ENCODE results near the gene ACP6. TPM values are rescaled to one million over a fixed set of nuclear protein-coding genes. Genes with fewer than 3 reads are reported as not detected.
"Not testable (repeated sequence)": the region's sequence is repeated elsewhere in the genome, so short reads cannot be mapped to it uniquely, and the experiment has no call there.

The ACP6 gene
- 2.4 and 3.8 TPM in 2 replicates for total RNA-seq (2012; rRNA removed)

GRCh38 chr1:147670319-147671001, at the start of gene ACP6:
Gene ACP6 (minus strand): TSS chr1:147670524. CDS start chr1:147670048, 476 bp downstream.
- Histone ChIP-seq H3K36me3 (ENCODE audit: insufficient read depth, low read length) (no peaks in the 10 kb centered on the region), H3K4me3 (ENCODE audit: low read length) (peak within 1 kb of the TSS; percentile 80), H3K9ac (ENCODE audit: low read depth, low read length) (peak within 1 kb of the TSS; percentile 71), H3K4me1 (ENCODE audit: control insufficient read depth, insufficient read depth, low read length) (peaks cover 15% of the 10 kb centered on the region), H3K4me2 (ENCODE audit: low read length) (peak within 1 kb of the TSS; percentile 95), H3K9me3 (replicated peaks; ENCODE audit: low read length) (no peaks in the 10 kb centered on the region), H3K27me3 (ENCODE audit: control insufficient read depth, insufficient read depth, low read length) (no peaks in the 10 kb centered on the region)

- Histone ChIP-seq H3K9me3 (replicated peaks; ENCODE audit: low read length) (no peaks in the 10 kb centered on the region), H3K4me1 (ENCODE audit: control insufficient read depth, insufficient read depth, low read length) (no peaks in the 10 kb centered on the region), H3K4me3 (ENCODE audit: low read length) (no peak overlapping the region), H3K4me2 (ENCODE audit: low read length) (no peak overlapping the region), H3K27me3 (ENCODE audit: control insufficient read depth, insufficient read depth, low read length) (peaks cover 22% of the 10 kb centered on the region), H3K36me3 (ENCODE audit: insufficient read depth, low read length) (no peaks in the 10 kb centered on the region), H3K9ac (ENCODE audit: low read depth, low read length) (no peak overlapping the region)
Measured at GRCh38 chr1:147719711-147720225, 49.4 kb upstream of the ACP6 start.

- H3K4me2 ChIP-seq (ENCODE audit: low read length) = no peak overlapping the region
- H3K27me3 ChIP-seq (ENCODE audit: control insufficient read depth, insufficient read depth, low read length) = peaks cover 28% of the 10 kb centered on the region
- H3K36me3 ChIP-seq (ENCODE audit: insufficient read depth, low read length) = no peaks in the 10 kb centered on the region
- no peak overlapping the region for H3K4me3 ChIP-seq (ENCODE audit: low read length)
- H3K9me3 ChIP-seq (replicated peaks; ENCODE audit: low read length) = no peaks in the 10 kb centered on the region
- H3K9ac ChIP-seq (ENCODE audit: low read depth, low read length) = no peak overlapping the region
- H3K4me1 ChIP-seq (ENCODE audit: control insufficient read depth, insufficient read depth, low read length) = no peaks in the 10 kb centered on the region
Measured at GRCh38 chr1:147719029-147719698, 48.8 kb upstream of the ACP6 start.

- Histone ChIP-seq H3K9ac (ENCODE audit: low read depth, low read length) (no peak overlapping the region), H3K9me3 (replicated peaks; ENCODE audit: low read length) (no peaks in the 10 kb centered on the region), H3K4me3 (ENCODE audit: low read length) (no peak overlapping the region), H3K36me3 (ENCODE audit: insufficient read depth, low read length) (no peaks in the 10 kb centered on the region), H3K4me2 (ENCODE audit: low read length) (no peak overlapping the region), H3K27me3 (ENCODE audit: control insufficient read depth, insufficient read depth, low read length) (peaks cover 23% of the 10 kb centered on the region), H3K4me1 (ENCODE audit: control insufficient read depth, insufficient read depth, low read length) (no peaks in the 10 kb centered on the region)
Measured at GRCh38 chr1:147717706-147718097, 47.4 kb upstream of the ACP6 start.

GRCh38 chr1:147717051-147717705, 46.9 kb upstream of the ACP6 start:
- Histone ChIP-seq H3K9ac (ENCODE audit: low read depth, low read length) (no peak overlapping the region), H3K4me3 (ENCODE audit: low read length) (no peak overlapping the region), H3K27me3 (ENCODE audit: control insufficient read depth, insufficient read depth, low read length) (peaks cover 23% of the 10 kb centered on the region), H3K4me2 (ENCODE audit: low read length) (no peak overlapping the region), H3K9me3 (replicated peaks; ENCODE audit: low read length) (no peaks in the 10 kb centered on the region), H3K36me3 (ENCODE audit: insufficient read depth, low read length) (no peaks in the 10 kb centered on the region), H3K4me1 (ENCODE audit: control insufficient read depth, insufficient read depth, low read length) (no peaks in the 10 kb centered on the region)

- Histone ChIP-seq H3K27me3 (ENCODE audit: control insufficient read depth, insufficient read depth, low read length) (peaks cover 13% of the 10 kb centered on the region), H3K9me3 (replicated peaks; ENCODE audit: low read length) (no peaks in the 10 kb centered on the region), H3K9ac (ENCODE audit: low read depth, low read length) (no peak overlapping the region)
Measured at GRCh38 chr1:147712605-147713004, 42.3 kb upstream of the ACP6 start.

GRCh38 chr1:147700042-147701006, 30.0 kb upstream of the ACP6 start:
- no peak overlapping the region for H3K4me3 ChIP-seq (ENCODE audit: low read length)

More at GRCh38 chr1:147712605-147713004, 42.3 kb upstream of the ACP6 start:
- H3K36me3 ChIP-seq (ENCODE audit: insufficient read depth, low read length) = no peaks in the 10 kb centered on the region
- H3K4me2 ChIP-seq (ENCODE audit: low read length) = no peak overlapping the region
- no peaks in the 10 kb centered on the region for H3K4me1 ChIP-seq (ENCODE audit: control insufficient read depth, insufficient read depth, low read length)
- H3K4me3 ChIP-seq (ENCODE audit: low read length) = no peak overlapping the region

GRCh38 chr1:147699686-147700041, 29.3 kb upstream of the ACP6 start:
- Histone ChIP-seq H3K27me3 (ENCODE audit: control insufficient read depth, insufficient read depth, low read length) (peaks cover 7% of the 10 kb centered on the region), H3K4me1 (ENCODE audit: control insufficient read depth, insufficient read depth, low read length) (no peaks in the 10 kb centered on the region), H3K9me3 (replicated peaks; ENCODE audit: low read length) (no peaks in the 10 kb centered on the region), H3K4me2 (ENCODE audit: low read length) (no peak overlapping the region), H3K9ac (ENCODE audit: low read depth, low read length) (no peak overlapping the region), H3K36me3 (ENCODE audit: insufficient read depth, low read length) (no peaks in the 10 kb centered on the region), H3K4me3 (ENCODE audit: low read length) (no peak overlapping the region)

More at GRCh38 chr1:147700042-147701006, 30.0 kb upstream of the ACP6 start:
- Histone ChIP-seq H3K4me1 (ENCODE audit: control insufficient read depth, insufficient read depth, low read length) (no peaks in the 10 kb centered on the region), H3K36me3 (ENCODE audit: insufficient read depth, low read length) (no peaks in the 10 kb centered on the region), H3K27me3 (ENCODE audit: control insufficient read depth, insufficient read depth, low read length) (peaks cover 7% of the 10 kb centered on the region), H3K9ac (ENCODE audit: low read depth, low read length) (no peak overlapping the region), H3K9me3 (replicated peaks; ENCODE audit: low read length) (no peaks in the 10 kb centered on the region), H3K4me2 (ENCODE audit: low read length) (peak overlapping the region; percentile 48)

- Histone ChIP-seq H3K27me3 (ENCODE audit: control insufficient read depth, insufficient read depth, low read length) (no peaks in the 10 kb centered on the region), H3K4me1 (ENCODE audit: control insufficient read depth, insufficient read depth, low read length) (no peaks in the 10 kb centered on the region), H3K9me3 (replicated peaks; ENCODE audit: low read length) (no peaks in the 10 kb centered on the region), H3K4me3 (ENCODE audit: low read length) (no peak overlapping the region), H3K9ac (ENCODE audit: low read depth, low read length) (no peak overlapping the region), H3K36me3 (ENCODE audit: insufficient read depth, low read length) (no peaks in the 10 kb centered on the region), H3K4me2 (ENCODE audit: low read length) (no peak overlapping the region)
Measured at GRCh38 chr1:147683163-147683763, 12.9 kb upstream of the ACP6 start.

GRCh38 chr1:147680608-147681235, 10.4 kb upstream of the ACP6 start:
- H3K4me3 ChIP-seq (ENCODE audit: low read length); H3K36me3 ChIP-seq (ENCODE audit: insufficient read depth, low read length); H3K9me3 ChIP-seq (replicated peaks; ENCODE audit: low read length); H3K27me3 ChIP-seq (ENCODE audit: control insufficient read depth, insufficient read depth, low read length); H3K4me2 ChIP-seq (ENCODE audit: low read length); H3K9ac ChIP-seq (ENCODE audit: low read depth, low read length): not testable (repeated sequence)
- peaks cover 13% of the 10 kb centered on the region for H3K4me1 ChIP-seq (ENCODE audit: control insufficient read depth, insufficient read depth, low read length)

Data from skeletal muscle satellite cell (primary cell).